Astrocyte of the cerebellum (primary cell): ENCODE results near the gene EDIL3.
A peak's percentile ranks its signal among the peaks of the same experiment; 100 is the strongest.

ENCODE experiments used
- DNase-seq: peaks from one replicate; pipeline ENCODE4 v3.0.0-alpha.2; 2011; ENCODE audit warnings: low read depth
- H3K4me3 ChIP-seq: 2 replicates; pipeline ENCODE4 v1.5.1; 2011; ENCODE audit warnings: mild to moderate bottlenecking, low read depth, low read length, moderate library complexity
- CTCF ChIP-seq: IDR thresholded peaks from 2 replicates; pipeline ENCODE4 v1.5.1; 2012; ENCODE audit warnings: low read length, low read depth, moderate library complexity, mild to moderate bottlenecking; ENCODE audit errors: missing control alignments
- in situ Hi-C: cut with HindIII; loops from 2 replicates; pipeline ENCODE4 v1.10.0; 2017; ENCODE audit warnings: low sequenced_read_pairs

The EDIL3 gene

GRCh38 chr5:83965441-83965840 is 419.2 kb downstream of the EDIL3 start:
- in situ Hi-C loops: no loop called here
- no peak for TF ChIP-seq CTCF
- no peak overlapping the region for H3K4me3 ChIP-seq
- DNase-seq: no peak

GRCh38 chr5:83964271-83964670 is 420.4 kb downstream of the EDIL3 start:
- H3K4me3 ChIP-seq: no peak overlapping the region
- in situ Hi-C loops: no loop called here
- no peak for DNase-seq
- TF ChIP-seq CTCF: no peak

- TF ChIP-seq CTCF: no peak
- in situ Hi-C loops: no loop called here
- no peak for DNase-seq
- H3K4me3 ChIP-seq: no peak overlapping the region
Observed at GRCh38 chr5:83957188-83957587, 427.5 kb downstream of the EDIL3 start.

- in situ Hi-C loops: no loop called here
- no peak overlapping the region for H3K4me3 ChIP-seq
- no peak for TF ChIP-seq CTCF
- no peak for DNase-seq
Observed at GRCh38 chr5:83956386-83956785, 428.3 kb downstream of the EDIL3 start.

GRCh38 chr5:83955916-83956315 is 428.8 kb downstream of the EDIL3 start:
- in situ Hi-C loops: no loop called here
- H3K4me3 ChIP-seq: no peak overlapping the region
- peak; percentile 66 for DNase-seq
- TF ChIP-seq CTCF: no peak

- in situ Hi-C loops: no loop called here
- no peak overlapping the region for H3K4me3 ChIP-seq
- no peak for TF ChIP-seq CTCF
- no peak for DNase-seq
Observed at GRCh38 chr5:83947763-83948162, 436.9 kb downstream of the EDIL3 start.

- in situ Hi-C loops: no loop called here
- no peak for DNase-seq
- H3K4me3 ChIP-seq: no peak overlapping the region
- TF ChIP-seq CTCF: no peak
Observed at GRCh38 chr5:83946516-83946915, 438.2 kb downstream of the EDIL3 start.
